PC-3 (cell line): ENCODE measurements around the gene THOC6. TPM values are rescaled to one million over a fixed set of nuclear protein-coding genes. Genes with fewer than 3 reads are reported as not detected.

Experiments used
- ATAC-seq: fragments of 200-7000 bp; cut with Tn5 transposase; 2 replicates; pipeline ENCODE4 v1.9.1; 2020; ENCODE audit warnings: mild to moderate bottlenecking, moderate library complexity
- BruUV-seq: library from RNA; stranded (reverse); fragments of 400-500 nt; replicated peaks from 2 replicates; lab custom pipeline; 2021; lab: Mats Ljungman, UMichigan
- CTCF ChIA-PET: fragments of 300-600 bp; sonication (Branson Sonifier 250); formaldehyde crosslinking; loops from one replicate; lab custom pipeline; 2022; ENCODE audit warnings: antibody characterized with exemption; lab: Charles Lee
- POLR2A ChIA-PET: fragments of 300-600 bp; sonication (Branson Sonifier 250); formaldehyde crosslinking; loops from one replicate; lab custom pipeline; 2022; ENCODE audit warnings: antibody characterized with exemption; ENCODE audit not compliant: unreplicated experiment; lab: Charles Lee
- DNase-seq: peaks from one replicate; pipeline ENCODE4 v3.0.0-alpha.2; 2015
- H2AFZ ChIP-seq: fragments of 300-600 bp; sonication (generic); 2 replicates; pipeline ENCODE4 v1.6.0; 2016; ENCODE audit warnings: antibody characterized with exemption, low read length
- H3F3A ChIP-seq: fragments of 300-600 bp; sonication (generic); one replicate; pipeline ENCODE4 v1.6.0; 2017; ENCODE audit warnings: antibody characterized with exemption, low read length, control low read depth, mild to moderate bottlenecking; ENCODE audit not compliant: unreplicated experiment
- H3K27ac ChIP-seq: fragments of 300-600 bp; sonication (generic); 2 replicates; pipeline ENCODE4 v1.5.1; 2016; ENCODE audit warnings: mild to moderate bottlenecking, low read length
- H3K27me3 ChIP-seq: fragments of 300-600 bp; sonication (generic); 2 replicates; pipeline ENCODE4 v1.6.1; 2016; ENCODE audit warnings: low read length, mixed read lengths
- H3K36me3 ChIP-seq: fragments of 300-600 bp; sonication (generic); 2 replicates; pipeline ENCODE4 v1.6.1; 2016; ENCODE audit warnings: low read depth, mixed run types, low read length, mixed read lengths
- H3K4me1 ChIP-seq: fragments of 300-600 bp; sonication (generic); 2 replicates; pipeline ENCODE4 v1.5.1; 2016; ENCODE audit warnings: low read length; ENCODE audit not compliant: insufficient read depth
- H3K4me2 ChIP-seq: fragments of 300-600 bp; sonication (generic); 2 replicates; pipeline ENCODE4 v1.6.0; 2016; ENCODE audit warnings: low read length
- H3K4me3 ChIP-seq: fragments of 300-600 bp; sonication (generic); 2 replicates; pipeline ENCODE4 v1.5.1; 2016; ENCODE audit warnings: mild to moderate bottlenecking, low read length, mixed read lengths
- H3K79me2 ChIP-seq: fragments of 300-600 bp; sonication (generic); 2 replicates; pipeline ENCODE4 v1.6.1; 2017; ENCODE audit warnings: low read length, mixed read lengths
- H3K9ac ChIP-seq: fragments of 300-600 bp; sonication (generic); 2 replicates; pipeline ENCODE4 v1.6.0; 2016; ENCODE audit warnings: mild to moderate bottlenecking, low read length
- H3K9me2 ChIP-seq: fragments of 300-600 bp; sonication (generic); replicated peaks from 2 replicates; pipeline ENCODE4 v1.6.1; 2016; ENCODE audit warnings: mixed run types, low read length, mixed read lengths
- H3K9me3 ChIP-seq: fragments of 300-600 bp; sonication (generic); 2 replicates; pipeline ENCODE4 v1.6.1; 2016; ENCODE audit warnings: low read length, mixed read lengths
- H4K20me1 ChIP-seq: fragments of 300-600 bp; sonication (generic); 2 replicates; pipeline ENCODE4 v1.6.1; 2016; ENCODE audit warnings: low read length, mixed read lengths
- CTCF ChIP-seq: fragments of 300-600 bp; sonication (generic); conservative IDR thresholded peaks from 2 replicates; pipeline ENCODE4 v1.5.1; 2017; ENCODE audit warnings: antibody characterized with exemption, low read depth, mild to moderate bottlenecking, low read length
- EZH2 ChIP-seq: fragments of 300-600 bp; sonication (generic); IDR thresholded peaks from one replicate; pipeline ENCODE4 v1.6.1; 2017; ENCODE audit warnings: antibody characterized with exemption, mild to moderate bottlenecking, low read length; ENCODE audit not compliant: unreplicated experiment
- EZH2phosphoT487 ChIP-seq: fragments of 300-600 bp; sonication (generic); IDR thresholded peaks from 2 replicates; pipeline ENCODE4 v1.6.1; 2018; ENCODE audit warnings: mild to moderate bottlenecking, antibody characterized with exemption, low read length, borderline replicate concordance
- intact Hi-C: fragments of 100-400 bp; cut with micrococcal nuclease; formaldehyde crosslinking; loops from 2 replicates; pipeline ENCODE4 v1.9.0; 2023
- total RNA-seq: library from RNA; depleted of rRNA; stranded (reverse); fragments of >200 nt; gene quantifications from 2 replicates; pipeline ENCODE4 v1.2.3, GENCODE V29; 2014

The THOC6 gene
- total RNA-seq, 1 experiment from 2014 or later = 40.3 TPM

- Histone ChIP-seq H4K20me1 (no peaks in the 10 kb centered on the region), H3K36me3 (no peaks in the 10 kb centered on the region), H3K4me1 (peaks cover 7% of the 10 kb centered on the region), H3K9me3 (no peaks in the 10 kb centered on the region), H3K27ac (no peak overlapping the region), H3K4me2 (peak overlapping the region; percentile 72), H3K79me2 (peaks cover 15% of the 10 kb centered on the region), H3K4me3 (peak overlapping the region; percentile 55; the same call in 1 of the 2 replicates), H3K27me3 (no peaks in the 10 kb centered on the region), H2AFZ (0 out of 2 replicates have a peak overlapping the region, but pooled peaks have one; percentile 42), H3K9me2 (no peaks in the 10 kb centered on the region), H3K9ac (no peak overlapping the region), H3F3A (no peaks in the 10 kb centered on the region)
- DNase-seq (peak; percentile 86), ATAC-seq (peak; percentile 63)
- no TSS peak for BruUV-seq
- ChIA-PET POLR2A (no interaction called here), CTCF (no interaction called here)
- intact Hi-C loops = no loop called here
- no peak for TF ChIP-seq EZH2
- TF ChIP-seq EZH2phosphoT487 = no peak
- TF ChIP-seq CTCF = peak; percentile 73
Measured at GRCh38 chr16:2983706-2984136, 40.1 kb upstream of the THOC6 start.

GRCh38 chr16:2985462-2985861, 38.4 kb upstream of the THOC6 start:
- H3K4me2 ChIP-seq = no peak overlapping the region
- H3K9me2 ChIP-seq = no peaks in the 10 kb centered on the region
- no peak overlapping the region for H3K4me3 ChIP-seq
- ChIA-PET CTCF (no interaction called here), POLR2A (no interaction called here)
- no peaks in the 10 kb centered on the region for H3K79me2 ChIP-seq
- no peak for TF ChIP-seq EZH2phosphoT487
- no peak for TF ChIP-seq CTCF
- no peak for TF ChIP-seq EZH2
- H3K27me3 ChIP-seq = no peaks in the 10 kb centered on the region
- no peak overlapping the region for H3K27ac ChIP-seq
- H2AFZ ChIP-seq = no peak overlapping the region
- no peak overlapping the region for H3K9ac ChIP-seq
- H4K20me1 ChIP-seq = no peaks in the 10 kb centered on the region
- H3F3A ChIP-seq = no peaks in the 10 kb centered on the region
- peaks cover 7% of the 10 kb centered on the region for H3K4me1 ChIP-seq
- H3K36me3 ChIP-seq = no peaks in the 10 kb centered on the region
- DNase-seq (no peak), ATAC-seq (no peak)
- no TSS peak for BruUV-seq
- H3K9me3 ChIP-seq = no peaks in the 10 kb centered on the region
- intact Hi-C loops = no loop called here

GRCh38 chr16:2985893-2986355, 37.9 kb upstream of the THOC6 start:
- BruUV-seq = no TSS peak
- CTCF ChIA-PET = no interaction called here
- no peaks in the 10 kb centered on the region for H3K36me3 ChIP-seq

More at GRCh38 chr16:2985893-2986355, 37.9 kb upstream of the THOC6 start:
- Histone ChIP-seq H2AFZ (no peak overlapping the region), H3K4me2 (no peak overlapping the region), H3K9me2 (no peaks in the 10 kb centered on the region), H3K27ac (no peak overlapping the region), H3K9me3 (no peaks in the 10 kb centered on the region), H3K9ac (no peak overlapping the region), H3F3A (no peaks in the 10 kb centered on the region), H3K4me1 (peaks cover 2% of the 10 kb centered on the region), H3K4me3 (no peak overlapping the region), H3K79me2 (no peaks in the 10 kb centered on the region), H3K27me3 (no peaks in the 10 kb centered on the region), H4K20me1 (no peaks in the 10 kb centered on the region)
- no peak for TF ChIP-seq CTCF
- no peak for TF ChIP-seq EZH2phosphoT487
- no peak for TF ChIP-seq EZH2
- POLR2A ChIA-PET = no interaction called here
- DNase-seq = no peak
- intact Hi-C loops = no loop called here
- ATAC-seq = no peak
